SK-N-MC (cell line): ENCODE measurements around the gene TADA1.

Source experiments
- EZH2 ChIP-seq: fragments of 200-600 bp; sonication (generic); IDR thresholded peaks from one replicate; pipeline ENCODE4 v1.6.1; 2017; ENCODE audit warnings: antibody characterized with exemption
- FOXP2 ChIP-seq: optimal IDR thresholded peaks from 2 replicates; pipeline ENCODE3; 2011; ENCODE audit warnings: mild to moderate bottlenecking, moderate library complexity; ENCODE audit not compliant: insufficient read depth; ENCODE audit errors: extremely low read length, control extremely low read depth
- POLR2AphosphoS5 ChIP-seq: IDR thresholded peaks from 2 replicates; pipeline ENCODE4 v1.6.1; 2012; ENCODE audit warnings: mild to moderate bottlenecking, low read depth, low read length, borderline replicate concordance

- TF ChIP-seq EZH2 (no peak), POLR2AphosphoS5 (no peak), FOXP2 (no peak)
These were observed 67.1 kb downstream of the TADA1 start for GRCh38 chr1:166808952-166809351.
